NCI-H82 (cell line): ENCODE measurements around the gene ARHGAP33.

ENCODE experiments used
- DNase-seq: peaks from one replicate; lab custom pipeline; 2025; lab: John Stamatoyannopoulos, UW

The ARHGAP33 gene

GRCh38 chr19:35775298-35776101, at the start of gene ARHGAP33:
Gene ARHGAP33, plus strand, starts transcription at chr19:35775564. Its CDS starts 95 bp downstream, at chr19:35775659.
- peak; percentile 100 for DNase-seq

GRCh38 chr19:35727053-35727955, 48.1 kb upstream of the ARHGAP33 start:
- DNase-seq: no peak

- no peak for DNase-seq
These were observed 47.2 kb upstream of the ARHGAP33 start for GRCh38 chr19:35727956-35728706.

DNA sequence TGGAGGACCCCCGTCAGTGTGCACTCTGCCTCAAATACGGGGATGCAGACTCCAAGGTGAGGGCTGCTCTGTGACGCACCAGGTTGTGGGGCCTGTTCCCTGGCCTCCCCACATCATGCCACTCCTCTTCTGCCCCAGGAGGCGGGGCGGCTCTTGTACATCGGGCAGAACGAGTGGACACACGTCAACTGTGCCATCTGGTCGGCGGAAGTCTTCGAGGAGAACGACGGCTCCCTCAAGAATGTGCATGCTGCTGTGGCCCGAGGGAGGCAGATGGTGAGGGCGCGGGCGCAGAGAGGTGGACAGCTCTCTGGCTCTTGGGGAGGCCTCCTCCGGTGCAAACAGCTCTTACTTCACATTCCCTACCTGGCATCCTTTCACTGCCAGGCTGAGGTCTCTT, 46.3 kb upstream of the ARHGAP33 start:
- DNase-seq: no peak

GRCh38 chr19:35729763-35730162, 45.6 kb upstream of the ARHGAP33 start:
- DNase-seq: no peak

- no peak for DNase-seq
These were observed 45.0 kb upstream of the ARHGAP33 start for GRCh38 chr19:35730326-35730725.

DNA sequence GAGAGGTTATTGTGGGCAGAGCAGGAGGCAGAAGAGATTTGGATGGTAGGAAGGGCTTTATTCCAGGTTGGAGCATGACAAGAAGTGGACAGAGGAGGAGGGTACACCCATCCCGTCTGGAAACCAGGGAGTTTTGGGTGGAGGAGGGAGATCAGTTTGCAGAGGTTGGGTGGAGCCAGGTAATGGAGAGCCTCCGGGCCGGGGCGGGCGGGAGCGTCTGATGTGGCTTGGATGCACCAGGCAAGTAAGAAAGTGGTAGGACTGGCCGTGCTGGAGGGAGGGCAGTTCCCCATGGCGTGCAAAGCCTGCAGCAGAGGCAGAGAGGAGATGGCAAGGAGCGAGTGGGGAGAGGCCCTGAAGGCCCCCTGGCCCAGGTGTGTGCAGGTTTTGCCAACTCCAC, 44.0 kb upstream of the ARHGAP33 start:
- DNase-seq: no peak

- no peak for DNase-seq
These were observed 43.5 kb upstream of the ARHGAP33 start for GRCh38 chr19:35731779-35732405.

GRCh38 chr19:35732540-35733179, 42.7 kb upstream of the ARHGAP33 start:
- DNase-seq: no peak

GRCh38 chr19:35733180-35734125, 41.9 kb upstream of the ARHGAP33 start:
- DNase-seq: no peak

GRCh38 chr19:35734273-35734672, 41.1 kb upstream of the ARHGAP33 start:
- no peak for DNase-seq

- no peak for DNase-seq
These were observed 40.5 kb upstream of the ARHGAP33 start for GRCh38 chr19:35734889-35735288.

GRCh38 chr19:35736913-35737886, 38.2 kb upstream of the ARHGAP33 start:
- DNase-seq: peak; percentile 14

GRCh38 chr19:35738021-35738886, 37.1 kb upstream of the ARHGAP33 start:
- no peak for DNase-seq

DNA sequence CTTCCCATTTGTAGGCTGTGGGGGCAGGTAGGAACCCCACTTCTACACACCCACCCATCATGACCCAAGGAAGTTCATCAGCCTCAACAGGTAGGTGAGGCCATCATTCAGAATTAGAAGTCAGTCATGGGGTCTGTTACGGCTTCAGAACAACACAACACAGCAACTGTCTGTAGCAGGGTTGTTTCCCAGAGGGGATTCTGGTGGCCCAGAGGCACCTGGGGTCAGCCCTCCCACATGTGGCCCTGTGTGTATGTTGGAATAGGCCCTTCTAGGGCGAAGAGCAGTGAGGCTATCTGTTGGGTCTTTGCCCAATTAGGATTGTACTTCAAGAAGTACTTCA, 36.5 kb upstream of the ARHGAP33 start:
- peak; percentile 29 for DNase-seq

DNA sequence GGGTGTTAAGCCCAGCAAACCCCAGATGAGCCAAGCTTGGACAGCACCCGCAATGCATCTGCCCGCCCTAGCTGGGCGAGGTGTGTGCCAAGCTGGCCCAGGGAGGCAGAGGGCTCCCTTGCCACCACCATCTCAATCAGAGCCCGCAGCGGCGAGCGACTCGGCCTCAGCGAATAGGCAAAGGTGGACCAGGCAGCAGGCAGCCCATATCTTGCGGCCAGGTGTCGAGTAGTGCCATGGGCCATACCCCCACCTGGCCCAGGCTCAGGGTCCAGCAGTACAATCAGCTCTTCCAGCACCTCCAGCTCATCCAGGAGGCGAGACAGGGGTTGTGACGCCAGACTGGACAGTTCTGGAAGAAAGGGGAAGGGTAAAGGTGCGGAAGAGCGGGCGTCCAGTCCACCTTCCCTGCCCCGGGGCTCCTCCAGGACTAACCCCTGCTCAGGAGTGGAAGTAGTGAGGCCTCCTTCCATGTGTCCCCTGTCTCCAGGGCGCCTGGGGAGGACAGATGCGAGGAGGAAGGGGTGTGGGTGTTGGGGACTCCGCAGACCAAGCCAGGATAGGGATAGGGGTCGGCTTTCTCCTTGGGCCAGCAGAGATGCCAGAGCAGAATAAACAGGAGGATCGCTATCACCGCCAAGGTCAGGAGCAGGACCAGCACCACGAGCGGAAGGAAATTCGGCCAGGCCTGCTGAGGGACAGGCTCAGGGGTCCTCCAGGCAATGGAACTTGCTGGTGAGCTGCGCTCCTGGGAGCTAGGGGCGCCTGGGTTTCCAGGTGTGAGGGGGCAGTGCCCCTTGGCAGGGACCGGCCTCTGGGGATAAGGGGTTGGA, 35.9 kb upstream of the ARHGAP33 start:
- no peak for DNase-seq

DNA sequence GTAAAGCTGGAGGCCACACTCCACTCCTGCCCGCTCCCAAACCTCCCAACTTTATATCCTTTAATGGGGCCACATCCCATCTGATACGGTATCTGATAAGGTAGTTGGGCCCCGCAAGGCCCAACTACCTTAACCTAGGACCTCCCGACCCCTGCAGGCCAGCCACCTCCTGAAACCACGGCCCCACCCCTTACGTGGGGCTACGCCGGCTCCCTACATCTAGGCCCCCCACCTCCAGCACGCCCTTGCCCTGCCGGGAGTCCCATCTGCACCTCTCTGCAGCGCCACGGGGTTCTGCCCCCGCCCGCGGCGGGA, 35.3 kb upstream of the ARHGAP33 start:
- no peak for DNase-seq
